ENCODE results near the gene CYP2D6.
A peak's percentile ranks its signal among the peaks of the same experiment; 100 is the strongest.
"Not testable (repeated sequence)": the region's sequence is repeated elsewhere in the genome, so short reads cannot be mapped to it uniquely, and the experiment has no call there.

Gene CYP2D6

GRCh38 chr22:42132457-42132856, 1.8 kb upstream of the CYP2D6 start:
- no peak for DNase-seq

- DNase-seq, result no peak
Measured at GRCh38 chr22:42131562-42131961, 952 bp upstream of the CYP2D6 start.

- DNase-seq, result not testable (repeated sequence)
Measured at GRCh38 chr22:42130182-42130581, 428 bp downstream of the CYP2D6 start.

GRCh38 chr22:42128776-42129694, 1.6 kb downstream of the CYP2D6 start:
- not testable (repeated sequence) for DNase-seq

GRCh38 chr22:42128007-42128406, 2.6 kb downstream of the CYP2D6 start:
- not testable (repeated sequence) for DNase-seq

GRCh38 chr22:42127606-42128005, 3.0 kb downstream of the CYP2D6 start:
- DNase-seq, result no peak

GRCh38 chr22:42123529-42123928, 7.1 kb downstream of the CYP2D6 start:
- not testable (repeated sequence) for DNase-seq

GRCh38 chr22:42120231-42121021, 10.2 kb downstream of the CYP2D6 start:
- not testable (repeated sequence) for DNase-seq

GRCh38 chr22:42116848-42117424, 13.7 kb downstream of the CYP2D6 start:
- DNase-seq, result no peak

GRCh38 chr22:42115420-42115830, 15.2 kb downstream of the CYP2D6 start:
- not testable (repeated sequence) for DNase-seq

GRCh38 chr22:42114721-42115120, 15.9 kb downstream of the CYP2D6 start:
- DNase-seq, result no peak

- not testable (repeated sequence) for DNase-seq
Measured at GRCh38 chr22:42112793-42113192, 17.8 kb downstream of the CYP2D6 start.

- DNase-seq, result no peak
Measured at GRCh38 chr22:42111798-42112197, 18.8 kb downstream of the CYP2D6 start.

- no peak for DNase-seq
Measured at GRCh38 chr22:42108848-42109247, 21.8 kb downstream of the CYP2D6 start.

- DNase-seq, result not testable (repeated sequence)
Measured at GRCh38 chr22:42104332-42104860, 26.2 kb downstream of the CYP2D6 start.

GRCh38 chr22:42101199-42101598, 29.4 kb downstream of the CYP2D6 start:
- DNase-seq, result no peak

GRCh38 chr22:42091455-42091782, 39.2 kb downstream of the CYP2D6 start:
- no peak for DNase-seq

GRCh38 chr22:42090596-42091454, 39.8 kb downstream of the CYP2D6 start, which contains the start of gene NDUFA6:
TSS of gene NDUFA6 (minus strand) at chr22:42090772. CDS start at chr22:42090744, 28 bp downstream.
- peak; percentile 90 for DNase-seq

- no peak for DNase-seq
Measured at GRCh38 chr22:42086051-42086450, 44.6 kb downstream of the CYP2D6 start.

GRCh38 chr22:42084874-42085273, 45.7 kb downstream of the CYP2D6 start:
- no peak for DNase-seq

- DNase-seq, result no peak
Measured at GRCh38 chr22:42083119-42083518, 47.5 kb downstream of the CYP2D6 start.

GRCh38 chr22:42080287-42080686, 50.3 kb downstream of the CYP2D6 start:
- no peak for DNase-seq

Data from NCI-H510A treated with DMSO at 0.1 percent for 48 hours (cell line).